A204.1 (cell line): ENCODE data around the gene SNHG17.
A peak's percentile ranks its signal among the peaks of the same experiment; 100 is the strongest.
"Not testable (repeated sequence)": the region's sequence is repeated elsewhere in the genome, so short reads cannot be mapped to it uniquely, and the experiment has no call there.

Experiments
- FAIRE-seq: peaks from 2 replicates; lab custom pipeline; 2012; peaks lifted over from hg19 to GRCh38; lab: Jason Lieb, UNC

Gene SNHG17

DNA sequence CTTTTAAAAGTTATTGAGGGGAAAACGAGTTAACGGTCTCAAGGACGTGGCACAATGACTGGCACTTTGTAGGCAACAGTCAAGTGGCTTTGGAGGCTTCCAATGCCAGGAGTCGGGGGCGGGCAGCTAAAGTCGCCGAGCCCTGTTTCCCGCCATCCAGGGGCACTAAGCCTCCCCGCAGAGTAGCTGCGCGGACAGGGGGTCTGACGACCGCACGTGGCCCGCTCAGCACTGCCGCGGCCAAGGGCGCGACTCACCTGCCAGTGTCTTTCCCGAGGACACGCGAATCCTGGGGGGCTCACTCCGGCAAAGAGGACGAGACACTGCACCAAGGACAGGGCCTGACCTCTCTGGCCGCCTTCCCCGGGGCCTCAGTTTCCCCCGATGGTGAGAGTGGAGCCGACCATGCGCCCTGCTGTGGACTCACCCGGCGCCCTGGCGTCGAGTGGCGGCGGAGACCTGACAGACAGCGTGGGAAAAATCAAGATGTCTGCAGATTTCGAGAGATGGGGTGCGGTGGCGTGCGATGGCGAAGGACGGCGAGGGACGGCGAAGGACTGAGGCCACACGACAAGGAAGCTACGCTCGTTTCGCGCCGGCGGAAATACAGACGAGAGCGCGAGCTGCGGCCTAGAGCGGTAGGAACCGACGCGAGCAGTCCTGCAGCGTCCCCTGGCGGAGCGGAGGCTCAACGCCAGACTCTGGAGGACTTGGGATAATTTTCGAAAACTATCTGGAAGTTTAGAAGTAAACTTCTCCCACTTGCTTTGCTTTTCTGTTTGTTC is at the start of gene SNHG17:
TSS of gene SNHG17 (minus strand) at position 559 of the 785 bp plus-strand sequence.
- FAIRE-seq = peak; percentile 3

- no peak for FAIRE-seq
Measured at GRCh38 chr20:38479596-38479995, 44.5 kb upstream of the SNHG17 start.

- no peak for FAIRE-seq
Measured at GRCh38 chr20:38477747-38478146, 42.6 kb upstream of the SNHG17 start.

GRCh38 chr20:38473367-38473795 is 38.3 kb upstream of the SNHG17 start:
- FAIRE-seq = no peak

GRCh38 chr20:38472513-38473366 is 37.6 kb upstream of the SNHG17 start, which contains the start of gene RALGAPB:
TSS of gene RALGAPB (plus strand) at chr20:38472843. CDS start at chr20:38488433, 15,590 bp downstream.
- FAIRE-seq = peak; percentile 91

DNA sequence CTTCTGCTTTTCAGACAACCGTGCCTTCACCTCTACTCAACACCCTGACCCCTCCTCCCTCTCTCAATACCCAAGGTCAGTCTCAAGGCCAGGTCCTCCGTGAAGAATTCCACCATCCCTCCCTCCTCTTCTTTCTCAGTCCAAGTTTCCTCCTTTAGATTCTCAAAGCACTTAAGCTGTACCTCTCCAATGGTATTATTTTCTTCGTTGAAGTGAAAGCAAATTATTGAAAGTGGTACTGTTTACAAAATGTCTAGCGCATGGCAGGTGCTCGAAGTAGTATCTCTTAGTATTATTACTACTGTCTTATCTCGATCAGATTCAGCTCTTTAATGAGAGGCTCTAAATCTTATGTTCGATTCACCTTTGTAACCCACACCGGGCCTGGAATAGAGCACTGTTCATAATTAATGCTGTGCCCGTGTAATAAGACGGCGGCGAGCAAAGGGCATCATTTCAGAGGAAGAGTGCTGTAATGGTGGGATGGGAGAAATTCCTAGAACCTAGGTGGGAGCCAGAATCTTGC is 36.9 kb upstream of the SNHG17 start:
- no peak for FAIRE-seq

GRCh38 chr20:38471245-38471644 is 36.1 kb upstream of the SNHG17 start:
- no peak for FAIRE-seq

DNA sequence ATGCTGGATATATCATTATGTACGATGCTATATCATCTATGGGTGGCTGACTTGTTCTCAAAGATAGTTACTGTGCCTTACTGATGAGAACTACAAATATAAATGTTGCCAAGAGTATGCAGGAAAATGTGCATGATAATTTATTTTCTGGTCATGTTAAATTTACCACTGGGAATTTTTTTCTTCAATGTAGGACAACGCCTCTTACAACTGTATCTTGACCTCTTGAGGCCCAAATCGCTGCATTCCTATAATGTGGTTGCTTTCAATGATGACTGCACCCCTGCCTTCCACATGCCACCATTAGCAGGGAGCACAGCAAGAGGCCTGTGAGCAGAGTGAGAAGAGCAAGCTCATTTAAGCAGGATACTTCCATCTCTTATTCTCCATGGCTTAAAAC is 31.9 kb upstream of the SNHG17 start:
- FAIRE-seq = no peak

GRCh38 chr20:38466171-38466570 is 31.0 kb upstream of the SNHG17 start:
- no peak for FAIRE-seq

DNA sequence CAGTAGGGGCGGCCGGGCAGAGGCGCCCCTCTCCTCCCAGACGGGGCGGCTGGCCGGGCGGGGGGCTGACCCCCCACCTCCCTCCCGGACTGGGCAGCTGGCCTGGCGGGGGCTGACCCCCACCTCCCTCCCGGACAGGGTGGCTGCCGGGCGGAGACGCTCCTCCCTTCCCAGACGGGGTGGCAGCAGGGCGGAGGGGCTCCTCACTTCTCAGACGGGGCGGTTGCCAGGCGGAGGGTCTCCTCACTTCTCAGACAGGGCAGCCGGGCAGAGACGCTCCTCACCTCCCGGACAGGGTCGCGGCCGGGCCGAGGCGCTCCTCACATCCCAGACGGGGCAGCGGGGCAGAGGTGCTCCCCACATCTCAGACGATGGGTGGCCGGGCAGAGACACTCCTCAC is 26.4 kb upstream of the SNHG17 start:
- FAIRE-seq = not testable (repeated sequence)

DNA sequence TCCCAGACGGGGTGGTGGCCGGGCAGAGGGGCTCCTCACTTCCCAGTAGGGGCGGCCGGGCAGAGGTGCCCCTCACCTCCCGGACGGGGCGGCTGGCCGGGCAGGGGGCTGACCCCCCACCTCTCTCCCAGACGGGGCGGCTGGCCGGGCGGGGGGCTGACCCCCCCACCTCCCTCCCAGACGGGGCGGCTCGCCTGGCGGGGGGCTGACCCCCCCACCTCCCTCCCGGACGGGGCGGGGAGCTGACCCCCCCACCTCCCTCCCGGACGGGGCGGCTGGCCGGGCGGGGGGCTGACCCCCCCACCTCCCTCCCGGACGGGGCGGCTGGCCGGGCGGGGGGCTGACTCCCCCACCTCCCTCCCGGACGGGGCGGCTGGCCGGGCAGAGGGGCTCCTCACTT is 26.0 kb upstream of the SNHG17 start:
- FAIRE-seq = not testable (repeated sequence)

GRCh38 chr20:38460631-38461030 is 25.5 kb upstream of the SNHG17 start:
- FAIRE-seq = not testable (repeated sequence)

GRCh38 chr20:38460040-38460623 is 25.0 kb upstream of the SNHG17 start:
- no peak for FAIRE-seq

GRCh38 chr20:38458314-38458713 is 23.2 kb upstream of the SNHG17 start:
- FAIRE-seq = no peak

GRCh38 chr20:38454556-38455473 is 19.7 kb upstream of the SNHG17 start:
- FAIRE-seq = no peak

- no peak for FAIRE-seq
Measured at GRCh38 chr20:38453941-38454340, 18.8 kb upstream of the SNHG17 start.

GRCh38 chr20:38452880-38453624 is 17.9 kb upstream of the SNHG17 start:
- FAIRE-seq = no peak

- no peak for FAIRE-seq
Measured at GRCh38 chr20:38450412-38450975, 15.4 kb upstream of the SNHG17 start.

GRCh38 chr20:38449046-38449445 is 13.9 kb upstream of the SNHG17 start:
- FAIRE-seq = no peak

- no peak for FAIRE-seq
Measured at GRCh38 chr20:38447931-38448675, 13.0 kb upstream of the SNHG17 start.
